Hepatocyte (in vitro differentiated cells): ENCODE measurements around the gene NRF1. TPM values are rescaled to one million over a fixed set of nuclear protein-coding genes. Genes with fewer than 3 reads are reported as not detected.
A peak's percentile ranks its signal among the peaks of the same experiment; 100 is the strongest.

Experiments
- DNase-seq: peaks from one replicate; pipeline ENCODE4 v3.0.0-alpha.2; 2016; ENCODE audit warnings: low spot score
- H2AFZ ChIP-seq: fragments of 200-600 bp; sonication (generic); 2 replicates; pipeline ENCODE4 v1.6.0; 2016; ENCODE audit warnings: antibody characterized with exemption, mild to moderate bottlenecking
- H3K27ac ChIP-seq: fragments of 200-600 bp; sonication (generic); 2 replicates; pipeline ENCODE4 v1.5.1; 2016; ENCODE audit warnings: mild to moderate bottlenecking
- H3K27me3 ChIP-seq: fragments of 200-600 bp; sonication (generic); 2 replicates; pipeline ENCODE4 v1.6.1; 2016
- H3K36me3 ChIP-seq: fragments of 200-600 bp; sonication (generic); replicated peaks from 2 replicates; pipeline ENCODE4 v1.5.1; 2016; ENCODE audit warnings: low read depth; ENCODE audit not compliant: insufficient read depth
- H3K4me1 ChIP-seq: fragments of 200-600 bp; sonication (generic); 2 replicates; pipeline ENCODE4 v1.5.1; 2016; ENCODE audit warnings: mild to moderate bottlenecking, moderate library complexity; ENCODE audit not compliant: insufficient read depth
- H3K4me2 ChIP-seq: fragments of 200-600 bp; sonication (generic); 2 replicates; pipeline ENCODE4 v1.6.0; 2016
- H3K4me3 ChIP-seq: fragments of 200-600 bp; sonication (generic); 2 replicates; pipeline ENCODE4 v1.5.1; 2016; ENCODE audit warnings: mild to moderate bottlenecking
- H3K79me2 ChIP-seq: fragments of 200-600 bp; sonication (generic); 2 replicates; pipeline ENCODE4 v1.6.0; 2017; ENCODE audit warnings: mild to moderate bottlenecking
- H3K9me2 ChIP-seq: fragments of 200-600 bp; sonication (generic); replicated peaks from 2 replicates; pipeline ENCODE4 v1.6.0; 2017; ENCODE audit warnings: mild to moderate bottlenecking; ENCODE audit not compliant: insufficient read depth
- H3K9me3 ChIP-seq: fragments of 200-600 bp; sonication (generic); 2 replicates; pipeline ENCODE4 v1.5.1; 2016; ENCODE audit warnings: low read depth, mild to moderate bottlenecking
- H4K20me1 ChIP-seq: fragments of 200-600 bp; sonication (generic); 2 replicates; pipeline ENCODE4 v1.6.0; 2016; ENCODE audit warnings: mild to moderate bottlenecking; ENCODE audit not compliant: insufficient read depth, poor library complexity, severe bottlenecking
- CTCF ChIP-seq: fragments of 200-600 bp; sonication (generic); IDR thresholded peaks from 2 replicates; pipeline ENCODE4 v1.5.1; 2016; ENCODE audit warnings: antibody characterized with exemption, mild to moderate bottlenecking; ENCODE audit not compliant: poor library complexity
- EZH2 ChIP-seq: fragments of 200-600 bp; sonication (generic); IDR thresholded peaks from 2 replicates; pipeline ENCODE4 v1.6.1; 2016; ENCODE audit warnings: antibody characterized with exemption, mild to moderate bottlenecking, borderline replicate concordance
- EZH2phosphoT487 ChIP-seq: fragments of 200-600 bp; sonication (generic); IDR thresholded peaks from one replicate; pipeline ENCODE4 v1.6.1; 2018; ENCODE audit warnings: antibody characterized with exemption, mild to moderate bottlenecking, low read depth, moderate library complexity; ENCODE audit not compliant: unreplicated experiment, severe bottlenecking
- WGBS: methylation state at CpG from one replicate; pipeline ENCODE4 v1.1.6; 2016; ENCODE audit warnings: low lambda C conversion rate; ENCODE audit errors: missing lambda C conversion rate; 5-methylcytosine and 5-hydroxymethylcytosine counted together
- microRNA counts: library from miRNA; unstranded; fragments of <30 nt; microRNA quantifications from one replicate; lab custom pipeline; 2017
- microRNA-seq: library from miRNA; unstranded; fragments of <30 nt; microRNA quantifications from one replicate; pipeline ENCODE4, GENCODE V29; 2017
- polyA plus RNA-seq: library from polyadenylated mRNA; unstranded; fragments of >200 nt; fragmentation: Nextera tagmentation; extraction: Ambion mirVana; gene quantifications from 2 replicates; pipeline ENCODE4 v1.2.1, GENCODE V29; 2016
- small RNA-seq: library from RNA; depleted of rRNA; stranded (forward); fragments of <200 nt; gene quantifications from one replicate; pipeline ENCODE3, GENCODE V24; 2014
- total RNA-seq: library from RNA; depleted of rRNA; stranded (reverse); fragments of >200 nt; gene quantifications from 2 replicates; pipeline ENCODE4 v1.2.3, GENCODE V29; 2014

Gene NRF1
- total and polyA plus RNA-seq, 2 experiments from 2014 or later = 11.2 to 12.0 TPM

DNA sequence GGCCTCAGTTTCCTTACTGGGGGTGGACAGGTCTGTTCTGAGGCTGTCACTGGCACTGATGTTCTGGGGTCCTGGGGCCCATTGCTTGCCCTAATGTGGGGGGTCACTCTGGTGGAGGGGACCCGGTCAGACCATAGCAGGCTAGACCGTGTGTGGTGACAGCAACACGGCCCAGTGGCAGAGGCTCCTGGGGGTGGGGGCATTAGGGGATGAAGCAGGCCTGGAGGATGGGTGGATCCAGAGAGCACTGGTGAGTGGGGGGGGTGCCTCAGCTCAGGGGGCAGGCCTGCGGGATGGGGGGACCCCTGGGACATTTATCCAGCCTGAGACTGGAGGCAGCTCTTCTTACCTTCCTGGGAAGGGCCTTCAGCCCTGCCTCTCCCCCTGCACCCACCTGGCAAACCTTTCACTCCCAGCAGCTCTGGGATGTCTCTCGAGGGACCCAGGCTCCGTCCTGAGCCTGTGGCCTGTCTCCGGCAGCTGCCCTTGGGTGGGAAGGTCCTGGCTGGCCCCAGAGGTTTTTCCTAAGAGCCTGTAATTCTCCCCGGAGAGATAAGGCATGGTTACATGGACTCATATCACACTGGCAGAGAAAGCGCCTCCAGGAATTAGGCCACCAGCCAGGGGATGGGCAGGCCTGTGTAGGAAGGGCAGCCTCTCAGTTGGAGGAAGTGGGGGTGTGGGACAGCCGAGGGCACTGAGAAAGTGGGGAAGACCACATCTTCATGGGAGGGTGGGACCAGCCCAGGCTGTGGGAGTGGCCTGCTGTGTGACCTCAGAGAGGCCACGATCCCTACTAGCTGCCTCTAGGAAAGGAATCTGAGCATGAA, 193.6 kb downstream of the NRF1 start:
- Histone ChIP-seq H4K20me1 (no peaks in the 10 kb centered on the region), H3K9me3 (no peaks in the 10 kb centered on the region), H3K4me2 (no peak overlapping the region), H3K4me3 (no peak overlapping the region), H3K36me3 (no peaks in the 10 kb centered on the region), H3K27me3 (no peaks in the 10 kb centered on the region), H3K79me2 (no peaks in the 10 kb centered on the region), H3K4me1 (no peaks in the 10 kb centered on the region), H3K9me2 (no peaks in the 10 kb centered on the region), H2AFZ (no peak overlapping the region), H3K27ac (no peak overlapping the region)
- DNase-seq = no peak
- 73% methylated on average over 10 of the region's 11 CpGs for WGBS
- TF ChIP-seq EZH2phosphoT487 = no peak
- TF ChIP-seq EZH2 = no peak
- TF ChIP-seq CTCF = no peak

MicroRNA genes within 50 kb of the gene (microRNA counts, 767-probe panel; counts per million panel counts)
- microRNA hsa-miR-182-5p (lab: Ali Mortazavi, UCI) (not detected), microRNA hsa-miR-183-5p (lab: Ali Mortazavi, UCI) (4,003 counts per million, percentile 10 among the panel's probes with 10 or more counts), microRNA hsa-miR-96-5p (lab: Ali Mortazavi, UCI) (not detected)

Small RNAs within 50 kb of the gene (microRNA-seq; reads per million reads assigned to microRNA genes)
- gene MIR182 (3,224 reads per million, percentile 87 among the genes with 10 or more reads in this experiment), gene MIR183 (2,345 reads per million, percentile 84 among the genes with 10 or more reads in this experiment), gene MIR96 (258 reads per million, percentile 67 among the genes with 10 or more reads in this experiment)

Small RNAs within 50 kb of the gene (small RNA-seq; reads per million reads assigned to genes)
- 7,226 reads per million, percentile 100 among the genes with 10 or more reads in this experiment for gene MIR182
- 337 reads per million, percentile 99 among the genes with 10 or more reads in this experiment for gene MIR183
- gene MIR96 = 4.8 reads per million, percentile 93 among the genes with 10 or more reads in this experiment

Other genes starting within 250 kb of the NRF1 start
- gene STRIP2, start 177.3 kb upstream of the NRF1 start, total RNA-seq = 1.1 and 1.4 TPM in 2 replicates
- gene STRIP2, start 177.3 kb upstream of the NRF1 start, polyA plus RNA-seq = 0.83 and 1.7 TPM in 2 replicates
- 0.88 TPM in 1 of 2 replicates, not detected in the other for gene SMKR1, start 109.2 kb upstream of the NRF1 start, total RNA-seq
- gene SMKR1, start 109.2 kb upstream of the NRF1 start, polyA plus RNA-seq = 0.37 and 1.8 TPM in 2 replicates